T-cell (primary cell): Measurements from ENCODE around the gene CEP170. TPM values are rescaled to one million over a fixed set of nuclear protein-coding genes. Genes with fewer than 3 reads are reported as not detected.
"Not testable (repeated sequence)": the region's sequence is repeated elsewhere in the genome, so short reads cannot be mapped to it uniquely, and the experiment has no call there.

ENCODE experiments used
- ATAC-seq, 4 experiments: fragments of 200-7000 bp in 3 of 4; fragments of 150-1000 bp in 1 of 4; cut with Tn5 transposase; replicated peaks in 1 of 4; 1 replicate in 3 of 4; 2 replicates in 1 of 4; pipeline ENCODE4 v1.10.0; 2021; ENCODE audit warnings: moderate library complexity in 3 of 4, mild to moderate bottlenecking in 2 of 4, moderate number of reproducible peaks in 1 of 4
- CTCF ChIA-PET, 2 donors: fragments of 300-600 bp; sonication (Branson Sonifier 250); formaldehyde crosslinking; loops; one replicate each; lab custom pipeline; 2022; ENCODE audit warnings: antibody characterized with exemption in 2 of 2; lab: Charles Lee
- POLR2A ChIA-PET, 2 donors: fragments of 300-600 bp; sonication (Branson Sonifier 250); formaldehyde crosslinking; loops; one replicate each; lab custom pipeline; 2022; ENCODE audit warnings: antibody characterized with exemption in 2 of 2; lab: Charles Lee
- DNase-seq, 35 experiments: peaks; one replicate each; pipeline versions ENCODE4 v3.0.0 to v3.0.0-alpha.2; 2013 to 2023
- H3K27ac ChIP-seq: one replicate; pipeline ENCODE4 v1.5.1; 2013; ENCODE audit warnings: low read length
- H3K27me3 ChIP-seq, 2 experiments: replicated peaks in 1 of 2; 1 replicate in 1 of 2; 2 replicates in 1 of 2; pipeline versions ENCODE4 v1.6.1 to v1.7.0; 2013; ENCODE audit warnings: low read length in 1 of 2, mixed read lengths in 1 of 2; ENCODE audit not compliant: control insufficient read depth in 2 of 2, insufficient read depth in 2 of 2; ENCODE audit errors: extremely low read depth in 1 of 2
- H3K36me3 ChIP-seq, 2 donors: 1 replicate in 1 of 2; 2 replicates in 1 of 2; pipeline versions ENCODE4 v1.6.1 to v1.7.0; 2013; ENCODE audit warnings: low read length in 1 of 2; ENCODE audit not compliant: control insufficient read depth in 2 of 2, insufficient read depth in 1 of 2; ENCODE audit errors: extremely low read depth in 1 of 2
- H3K4me1 ChIP-seq, 2 experiments: 1 replicate in 1 of 2; 2 replicates in 1 of 2; pipeline versions ENCODE4 v1.6.1 to v1.7.0; 2013; ENCODE audit warnings: low read length in 2 of 2, mixed read lengths in 1 of 2; ENCODE audit not compliant: insufficient read depth in 2 of 2, control insufficient read depth in 1 of 2; ENCODE audit errors: extremely low read depth in 1 of 2
- H3K4me3 ChIP-seq, 2 donors: 1 replicate in 1 of 2; 2 replicates in 1 of 2; pipeline versions ENCODE4 v1.5.1 to v1.7.0; 2013; ENCODE audit warnings: mild to moderate bottlenecking in 2 of 2, low read length in 1 of 2, moderate library complexity in 1 of 2; ENCODE audit not compliant: control insufficient read depth in 1 of 2; ENCODE audit errors: extremely low read depth in 1 of 2
- H3K9me3 ChIP-seq: 2 replicates; pipeline ENCODE4 v1.7.0; 2013
- H3K27ac Mint-ChIP-seq, 2 donors: one replicate each; pipeline ENCODE4 v1.8.0; 2020 to 2021; ENCODE audit warnings: mild to moderate bottlenecking in 2 of 2, mixed read lengths in 2 of 2
- H3K27me3 Mint-ChIP-seq, 2 donors: one replicate each; pipeline ENCODE4 v1.8.0; 2021 to 2022; ENCODE audit warnings: mixed read lengths in 2 of 2
- H3K36me3 Mint-ChIP-seq: one replicate; pipeline ENCODE4 v1.8.0; 2021; ENCODE audit warnings: mixed read lengths
- H3K4me1 Mint-ChIP-seq, 3 donors: one replicate each; pipeline ENCODE4 v1.8.0; 2020 to 2022; ENCODE audit warnings: mixed read lengths in 3 of 3, mild to moderate bottlenecking in 1 of 3
- H3K4me3 Mint-ChIP-seq, 3 donors: one replicate each; pipeline ENCODE4 v1.8.0; 2020 to 2022; ENCODE audit warnings: mild to moderate bottlenecking in 3 of 3, mixed read lengths in 3 of 3, moderate library complexity in 3 of 3
- H3K9me3 Mint-ChIP-seq, 3 donors: one replicate each; pipeline ENCODE4 v1.8.0; 2020 to 2022; ENCODE audit warnings: mixed read lengths in 3 of 3
- WGBS: methylation state at CpG from one replicate; pipeline ENCODE4 v1.1.5; 2013; ENCODE audit warnings: missing lambda C conversion rate; ENCODE audit not compliant: insufficient coverage; 5-methylcytosine and 5-hydroxymethylcytosine counted together
- total RNA-seq, 35 experiments: library from RNA in 6 of 35; stranded (reverse) in 6 of 35; fragments of 120-200 nt in 1 of 35; gene quantifications; one replicate each; pipeline versions ENCODE4 v1.2.1 to v1.2.4 and lab custom pipeline; 2013 to 2026

The CEP170 gene
- total RNA-seq, 5 donors from 2014 or later (not counting 1 experiment from before 2014, with no cell fraction given): 32.7 to 50.4 (median 37.0) TPM

DNA sequence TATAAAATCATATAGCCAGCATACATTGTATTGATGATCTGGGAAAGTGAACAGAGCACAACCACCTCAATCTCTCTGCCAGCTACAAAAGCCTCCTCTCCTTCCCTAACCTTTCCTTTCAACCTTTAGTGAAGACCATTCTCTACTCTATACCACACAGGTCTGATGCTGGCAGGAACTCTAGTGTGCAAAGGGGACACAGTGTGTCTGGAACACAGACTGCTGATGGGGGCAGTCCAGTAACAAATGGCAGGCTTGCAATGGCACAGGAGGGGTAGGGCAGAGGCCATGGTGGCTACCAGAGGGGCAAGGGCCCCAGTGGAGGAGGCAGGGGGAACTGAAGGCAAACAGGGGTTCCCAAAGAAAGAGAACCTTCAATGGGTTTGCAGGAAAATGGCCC lies 37.0 kb downstream of the CEP170 start:
- no peak overlapping the region for H3K27ac ChIP-seq
- Mint-ChIP-seq H3K27ac (no peak overlapping the region), H3K4me1 (peaks cover 0 to 7% (median 2%) of the 10 kb centered on the region in 3 donors), H3K27me3 (no peaks in the 10 kb centered on the region), H3K9me3 (no peaks in the 10 kb centered on the region), H3K4me3 (no peak overlapping the region), H3K36me3 (peaks cover 70% of the 10 kb centered on the region)
- no peaks in the 10 kb centered on the region for H3K27me3 ChIP-seq
- H3K4me1 ChIP-seq: no peaks in the 10 kb centered on the region
- no peaks in the 10 kb centered on the region for H3K9me3 ChIP-seq
- CTCF ChIA-PET: no interaction called here
- DNase-seq: no peak
- peaks cover 0 to 4% of the 10 kb centered on the region in 2 donors for H3K36me3 ChIP-seq
- no peak overlapping the region for H3K4me3 ChIP-seq
- no peak for ATAC-seq
- POLR2A ChIA-PET: no interaction called here

DNA sequence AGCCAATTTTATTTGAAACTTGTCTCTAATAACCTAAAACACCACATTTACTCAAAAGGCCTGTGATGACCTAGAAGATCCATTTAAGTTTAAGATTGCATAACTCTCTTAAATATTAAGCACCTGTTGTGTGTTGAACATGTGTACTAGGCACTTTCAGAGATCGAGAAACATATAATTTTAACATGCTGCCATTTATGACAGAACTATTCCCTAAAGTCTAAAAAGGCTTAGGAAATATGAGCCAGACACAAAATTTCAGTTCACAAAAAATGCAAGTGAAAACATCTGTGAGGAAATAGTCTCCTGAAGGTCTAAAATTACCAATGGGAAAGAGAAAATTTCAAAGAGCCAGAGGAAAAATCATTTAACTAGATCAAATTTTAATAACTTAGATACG lies 37.7 kb downstream of the CEP170 start:
- Histone ChIP-seq H3K4me3 (no peak overlapping the region), H3K9me3 (no peaks in the 10 kb centered on the region), H3K36me3 (peaks cover 0 to 4% of the 10 kb centered on the region in 2 donors), H3K27ac (no peak overlapping the region), H3K4me1 (no peaks in the 10 kb centered on the region), H3K27me3 (no peaks in the 10 kb centered on the region)
- Mint-ChIP-seq H3K27me3 (no peaks in the 10 kb centered on the region), H3K9me3 (no peaks in the 10 kb centered on the region), H3K27ac (no peak overlapping the region), H3K4me3 (no peak overlapping the region), H3K36me3 (peaks cover 64% of the 10 kb centered on the region), H3K4me1 (peaks cover 0 to 7% (median 2%) of the 10 kb centered on the region in 3 donors)
- WGBS: no CpG with 5 or more reads among the region's 2 CpGs
- POLR2A ChIA-PET: no interaction called here
- CTCF ChIA-PET: no interaction called here
- no peak for ATAC-seq
- no peak for DNase-seq

DNA sequence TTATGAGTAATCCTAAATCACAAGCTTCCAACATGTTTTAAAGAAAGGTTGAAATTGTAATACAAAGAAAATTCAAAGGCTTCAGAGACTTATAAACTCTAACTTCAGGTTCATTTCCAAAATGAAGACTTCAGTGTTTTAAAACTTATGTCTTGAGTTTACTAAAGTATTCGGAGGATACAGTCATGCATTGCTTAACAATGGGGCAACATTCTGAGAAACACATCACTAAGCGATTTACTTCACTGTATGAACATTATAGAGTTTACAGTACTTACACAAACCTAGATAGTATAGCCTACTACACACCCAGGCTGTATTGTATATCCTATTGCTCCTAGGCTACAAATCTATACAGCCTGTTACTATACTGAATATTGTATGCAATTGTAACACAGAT lies 38.3 kb downstream of the CEP170 start:
- CTCF ChIA-PET: no interaction called here
- peaks cover 62% of the 10 kb centered on the region for H3K36me3 Mint-ChIP-seq
- no peak for DNase-seq
- POLR2A ChIA-PET: no interaction called here
- no peaks in the 10 kb centered on the region for H3K27me3 ChIP-seq
- H3K9me3 ChIP-seq: no peaks in the 10 kb centered on the region
- H3K27me3 Mint-ChIP-seq: no peaks in the 10 kb centered on the region
- H3K4me3 ChIP-seq: no peak overlapping the region
- H3K4me1 Mint-ChIP-seq: peaks cover 0 to 7% (median 2%) of the 10 kb centered on the region in 3 donors
- H3K27ac Mint-ChIP-seq: no peak overlapping the region
- no peak overlapping the region for H3K4me3 Mint-ChIP-seq
- H3K9me3 Mint-ChIP-seq: no peaks in the 10 kb centered on the region
- no CpG with 5 or more reads among the region's 2 CpGs for WGBS
- no peak for ATAC-seq
- H3K36me3 ChIP-seq: peaks cover 0 to 4% of the 10 kb centered on the region in 2 donors
- H3K4me1 ChIP-seq: no peaks in the 10 kb centered on the region
- no peak overlapping the region for H3K27ac ChIP-seq

DNA sequence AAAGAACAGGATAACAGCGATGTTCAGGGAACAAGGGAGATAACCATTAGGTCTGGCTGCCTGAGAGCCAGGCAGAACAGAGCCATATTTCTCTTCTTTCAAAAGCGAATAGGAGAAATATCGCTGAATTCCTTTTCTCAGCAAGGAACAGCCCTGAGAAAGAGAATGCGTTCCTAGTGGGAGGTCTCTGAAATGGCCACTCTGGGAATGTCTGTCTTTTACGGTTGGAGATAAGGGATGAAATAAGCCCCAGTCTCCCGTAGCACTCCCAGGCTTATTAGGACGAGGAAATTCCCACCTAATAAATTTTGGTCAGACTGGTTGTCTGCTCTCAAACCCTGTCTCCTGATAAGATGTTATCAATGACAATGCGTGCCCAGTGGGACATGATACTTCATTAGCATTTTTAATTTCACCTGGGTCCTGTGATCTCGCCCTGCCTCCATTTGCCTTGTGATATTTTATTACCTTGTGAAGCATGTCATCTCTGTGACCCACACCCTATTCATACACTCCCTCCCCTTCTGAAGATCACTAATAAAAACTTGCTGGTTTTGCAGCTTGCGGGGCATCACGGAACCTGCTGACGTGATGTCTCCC lies 39.7 kb downstream of the CEP170 start:
- WGBS: 91% methylated on average over 6 of the region's 12 CpGs
- H3K27me3 ChIP-seq, H3K4me1 ChIP-seq, H3K9me3 Mint-ChIP-seq, H3K4me3 ChIP-seq, H3K4me1 Mint-ChIP-seq, H3K4me3 Mint-ChIP-seq, H3K27me3 Mint-ChIP-seq, H3K36me3 ChIP-seq, H3K27ac ChIP-seq, POLR2A ChIA-PET, CTCF ChIA-PET, DNase-seq, H3K9me3 ChIP-seq, H3K27ac Mint-ChIP-seq, ATAC-seq: not testable (repeated sequence)
- H3K36me3 Mint-ChIP-seq: peaks cover 48% of the 10 kb centered on the region

DNA sequence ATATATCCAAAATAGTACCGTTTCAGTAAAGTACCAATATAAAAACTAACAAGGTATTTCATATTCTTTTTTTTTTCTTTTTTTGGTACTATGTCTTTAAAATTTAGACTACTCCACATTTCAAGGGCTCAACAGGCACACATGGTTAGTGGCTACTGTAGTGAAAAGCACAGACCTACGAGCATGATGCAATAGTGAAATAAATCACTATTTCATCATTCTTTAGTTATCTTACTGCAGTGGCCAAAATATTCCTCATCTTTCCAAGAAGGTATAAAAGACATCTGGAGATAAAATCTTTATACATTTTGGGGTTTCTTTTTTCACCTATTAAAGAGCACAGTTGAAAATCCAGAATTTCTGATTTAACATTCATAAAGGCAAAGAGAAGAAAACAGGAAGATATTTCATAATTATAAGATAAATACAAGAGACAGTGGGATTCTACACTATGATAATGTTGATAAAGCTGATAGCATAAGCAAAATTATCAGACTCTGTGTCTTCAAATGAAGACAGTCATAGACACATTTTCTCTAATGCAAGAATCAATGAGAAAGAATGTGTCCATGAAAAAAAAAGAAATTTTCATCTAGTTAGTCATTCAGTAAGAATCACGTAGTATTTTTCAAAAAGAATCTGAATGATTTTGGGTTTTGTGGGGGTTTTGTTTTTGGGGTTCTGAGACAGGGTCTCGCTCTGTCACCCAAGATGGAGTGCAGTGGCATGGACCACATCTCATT lies 41.9 kb downstream of the CEP170 start:
- Mint-ChIP-seq H3K27ac (no peak overlapping the region), H3K9me3 (no peaks in the 10 kb centered on the region), H3K27me3 (no peaks in the 10 kb centered on the region), H3K4me1 (peaks cover 0 to 7% (median 0%) of the 10 kb centered on the region in 3 donors), H3K36me3 (peaks cover 34% of the 10 kb centered on the region), H3K4me3 (no peak overlapping the region)
- Histone ChIP-seq H3K4me3 (no peak overlapping the region), H3K4me1 (no peaks in the 10 kb centered on the region), H3K36me3 (peaks cover 0 to 2% of the 10 kb centered on the region in 2 donors), H3K27ac (no peak overlapping the region), H3K9me3 (no peaks in the 10 kb centered on the region), H3K27me3 (no peaks in the 10 kb centered on the region)
- CTCF ChIA-PET: no interaction called here
- 100% methylated on average over 1 of the region's 4 CpGs for WGBS
- DNase-seq (no peak), ATAC-seq (no peak)
- POLR2A ChIA-PET: interaction anchor here (0.7 kb wide), 2 partner anchors 15 to 30 kb away, joined by 3 to 10 read pairs; no protein-coding TSS in a partner anchor

DNA sequence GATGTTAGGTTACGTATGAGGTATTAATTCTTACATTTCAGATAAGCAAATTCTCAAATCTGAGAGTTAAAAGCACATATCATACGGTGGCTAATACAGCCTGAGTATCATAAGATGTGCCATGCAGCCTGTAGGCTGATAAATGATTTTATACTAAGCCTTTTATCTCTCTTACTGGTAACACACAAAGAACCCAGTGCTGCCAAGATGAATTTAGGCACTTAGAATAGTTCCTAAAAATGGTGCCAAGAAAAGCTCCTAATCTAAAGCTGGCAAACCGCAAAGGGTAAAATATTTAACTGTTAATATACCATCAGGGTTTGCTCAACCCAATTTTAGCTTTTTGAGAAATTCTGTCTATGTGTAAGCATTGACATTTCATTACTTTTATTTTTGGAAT lies 43.1 kb downstream of the CEP170 start:
- H3K9me3 ChIP-seq, H3K27me3 Mint-ChIP-seq, H3K36me3 ChIP-seq, H3K27ac ChIP-seq, CTCF ChIA-PET, H3K27me3 ChIP-seq, POLR2A ChIA-PET, H3K4me3 ChIP-seq, DNase-seq, ATAC-seq, H3K4me3 Mint-ChIP-seq, H3K27ac Mint-ChIP-seq, H3K4me1 Mint-ChIP-seq, H3K9me3 Mint-ChIP-seq, H3K4me1 ChIP-seq: not testable (repeated sequence)
- WGBS: no CpG with 5 or more reads among the region's 3 CpGs
- peaks cover 29% of the 10 kb centered on the region for H3K36me3 Mint-ChIP-seq
